HUDEP-2 (cell line): ENCODE results near the gene EPHX1.
A peak's percentile ranks its signal among the peaks of the same experiment; 100 is the strongest.
"Not testable (repeated sequence)": the region's sequence is repeated elsewhere in the genome, so short reads cannot be mapped to it uniquely, and the experiment has no call there.

ENCODE experiments used
- DNase-seq, 76 experiments: peaks; one replicate each; lab custom pipeline; 2025; ENCODE audit not compliant: unreplicated experiment in 76 of 76; lab: John Stamatoyannopoulos, UW

Gene EPHX1

DNA sequence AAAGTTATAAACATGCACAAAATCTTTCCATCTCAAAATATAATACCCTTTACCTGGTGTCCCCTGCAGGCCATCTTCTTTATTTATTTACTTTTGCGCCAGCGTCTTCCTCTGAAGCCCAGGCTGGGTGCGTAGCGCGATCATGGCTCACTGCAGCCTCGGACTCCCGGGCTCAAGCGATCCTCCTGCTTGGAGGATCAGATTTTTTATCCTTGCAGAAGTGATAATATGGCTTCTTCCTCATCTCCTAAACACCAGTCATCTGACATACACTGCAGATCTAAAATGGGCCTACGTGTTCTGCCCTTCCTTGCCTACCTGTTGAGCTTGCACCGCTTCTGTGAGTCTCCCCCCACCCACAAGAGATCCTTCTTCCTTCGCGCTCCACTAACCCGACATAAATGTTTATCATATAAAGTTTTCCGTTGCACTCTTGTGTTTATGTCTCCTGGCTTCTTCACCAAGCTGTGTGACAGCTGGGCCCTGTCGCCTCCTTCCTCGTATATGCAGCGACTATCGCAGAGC lies 32.8 kb upstream of the EPHX1 start:
- peak in 1 of 76 experiments; percentile 84 for DNase-seq

DNA sequence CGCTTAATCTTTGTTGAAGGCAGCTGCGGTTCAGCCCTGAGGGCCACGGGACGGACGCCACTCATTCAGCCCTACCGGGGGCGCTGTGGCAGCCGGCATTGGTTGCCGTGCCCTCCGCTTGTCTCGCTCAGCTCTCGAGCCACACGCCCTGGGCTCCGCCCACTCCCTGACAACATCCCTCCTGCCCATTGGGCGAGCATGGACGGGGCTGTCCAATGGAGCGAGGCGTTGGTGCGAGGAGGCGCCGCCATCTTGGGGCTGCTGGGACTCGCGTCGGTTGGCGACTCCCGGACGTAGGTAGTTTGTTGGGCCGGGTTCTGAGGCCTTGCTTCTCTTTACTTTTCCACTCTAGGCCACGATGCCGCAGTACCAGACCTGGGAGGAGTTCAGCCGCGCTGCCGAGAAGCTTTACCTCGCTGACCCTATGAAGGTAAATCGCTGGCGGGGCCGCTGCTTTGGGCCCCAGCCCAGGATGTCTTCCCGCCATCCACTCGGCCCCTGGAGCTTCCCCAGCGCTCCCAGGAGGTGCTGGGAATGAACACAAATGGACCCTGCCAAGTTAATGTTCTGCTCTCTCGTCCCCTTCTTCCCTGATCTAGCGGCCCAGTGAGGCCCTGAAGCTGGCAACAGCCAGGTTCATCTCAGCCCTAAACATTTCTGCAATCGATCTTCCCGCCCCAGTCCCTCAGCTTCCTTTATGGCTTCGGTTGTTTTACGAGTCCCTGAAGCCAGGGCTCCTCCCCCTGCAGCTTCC lies 32.2 kb upstream of the EPHX1 start, which contains the start of gene SRP9:
TSS of gene SRP9 (plus strand) at position 244 of the 754 bp plus-strand sequence. CDS start at position 359, 115 bp downstream.
- DNase-seq: peak; percentile 18 to 99 (median 97)

DNA sequence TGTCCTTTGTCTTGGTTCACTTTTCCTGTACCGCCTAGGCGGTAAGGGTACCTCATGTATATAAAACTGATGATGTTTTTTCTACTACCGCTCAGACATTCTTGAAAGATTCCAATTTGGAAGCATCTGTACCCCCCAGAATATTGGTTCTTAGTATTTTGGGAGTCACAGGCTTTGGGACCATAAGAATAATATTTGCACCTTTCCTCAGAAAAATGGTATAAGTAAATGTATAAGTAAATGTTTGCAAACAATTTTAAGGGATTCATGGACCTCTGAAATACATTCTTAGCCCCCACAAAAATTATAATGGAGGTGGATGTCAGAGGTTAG lies 31.6 kb upstream of the EPHX1 start:
- DNase-seq: peak in 1 of 76 experiments; percentile 32

DNA sequence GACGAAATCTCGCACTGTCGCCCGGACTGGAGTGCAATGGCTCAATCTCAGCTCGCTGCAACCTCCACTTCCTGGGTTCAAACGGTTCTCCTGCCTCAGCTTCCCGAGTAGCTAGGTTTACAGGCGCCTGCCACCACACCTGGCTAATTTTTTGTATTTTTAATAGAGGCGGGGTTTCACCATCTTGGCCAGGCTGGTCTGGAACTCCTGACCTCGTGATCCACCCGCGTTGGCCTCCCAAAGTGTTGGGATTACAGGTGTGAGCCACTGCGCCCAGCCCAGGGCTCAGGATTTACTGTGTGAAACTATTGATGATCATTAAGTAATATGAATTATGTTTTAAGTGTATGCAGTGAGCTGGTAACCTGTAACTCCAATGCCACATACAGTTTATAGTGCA lies 30.8 kb upstream of the EPHX1 start:
- DNase-seq: not testable (repeated sequence)

DNA sequence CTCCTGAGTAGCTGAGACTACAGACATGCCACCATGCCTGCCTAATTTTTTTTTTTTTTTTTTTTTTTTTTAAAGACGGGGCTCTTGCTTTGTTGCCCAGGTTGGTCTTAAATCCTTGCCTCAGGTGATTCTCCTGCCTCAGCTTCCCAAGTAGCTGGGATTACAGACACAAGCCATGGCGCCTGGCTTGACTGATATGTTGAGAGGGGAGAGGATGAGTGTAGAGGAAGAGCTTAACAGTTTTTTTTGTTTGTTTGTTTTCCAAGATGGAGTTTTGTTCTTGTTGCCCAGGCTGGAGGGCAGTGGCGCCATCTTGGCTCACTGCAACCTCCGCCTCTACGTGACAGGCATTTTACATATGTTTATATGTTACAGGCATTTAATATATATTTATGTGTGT lies 29.8 kb upstream of the EPHX1 start:
- DNase-seq: no peak

DNA sequence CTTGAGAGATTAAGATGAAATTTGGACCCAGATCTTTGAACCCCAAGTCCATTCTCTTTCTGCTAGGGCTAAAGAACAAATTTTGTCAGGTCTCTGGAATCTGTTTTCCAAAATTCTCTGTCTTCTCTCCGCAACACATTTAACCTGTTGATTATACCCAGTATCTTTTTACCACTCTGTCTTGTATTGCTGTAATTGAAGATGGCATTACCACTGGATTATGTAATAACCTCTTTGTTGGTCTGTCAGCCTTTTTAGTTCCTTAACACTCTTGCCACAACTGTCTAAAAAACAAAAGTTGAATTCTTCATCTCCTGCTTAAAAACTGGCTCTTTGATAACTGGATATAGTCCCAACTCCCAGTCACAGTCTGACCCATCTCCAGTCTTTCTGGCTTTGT lies 29.3 kb upstream of the EPHX1 start:
- no peak for DNase-seq

DNA sequence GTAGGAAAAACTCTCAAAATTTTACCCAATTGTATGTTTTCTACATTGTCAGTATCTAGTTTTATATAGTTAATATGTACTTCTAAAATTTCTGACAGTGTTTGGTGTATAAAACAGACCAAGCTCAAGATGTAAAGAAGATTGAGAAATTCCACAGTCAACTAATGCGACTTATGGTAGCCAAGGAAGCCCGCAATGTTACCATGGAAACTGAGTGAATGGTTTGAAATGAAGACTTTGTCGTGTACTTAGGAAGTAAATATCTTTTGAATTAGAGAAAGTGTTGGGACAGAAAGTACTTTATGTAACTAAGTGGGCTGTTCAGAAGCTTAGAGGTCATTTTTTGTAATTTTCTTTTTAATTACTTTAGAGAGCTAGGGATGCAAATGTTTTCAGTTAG lies 20.8 kb upstream of the EPHX1 start:
- not testable (repeated sequence) for DNase-seq

DNA sequence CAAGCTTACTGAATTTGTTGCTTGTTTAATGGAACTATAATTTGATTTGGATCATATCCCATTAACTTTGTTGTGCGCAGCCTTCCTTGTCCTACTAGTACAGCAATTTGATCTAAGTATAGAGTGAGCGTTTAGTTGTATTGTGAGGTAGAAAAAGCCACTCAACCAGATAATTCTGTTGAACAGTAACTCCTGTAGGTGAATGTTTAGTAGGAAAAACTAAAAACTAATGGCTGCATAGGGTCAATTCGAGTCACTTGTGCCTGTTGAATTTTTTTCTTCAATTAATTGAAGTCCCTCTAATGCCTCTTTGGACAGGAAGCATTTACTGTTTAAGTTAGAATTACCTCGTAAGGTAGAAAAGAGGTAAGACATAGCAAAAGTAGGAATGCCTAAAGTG lies 15.0 kb upstream of the EPHX1 start:
- DNase-seq: no peak

DNA sequence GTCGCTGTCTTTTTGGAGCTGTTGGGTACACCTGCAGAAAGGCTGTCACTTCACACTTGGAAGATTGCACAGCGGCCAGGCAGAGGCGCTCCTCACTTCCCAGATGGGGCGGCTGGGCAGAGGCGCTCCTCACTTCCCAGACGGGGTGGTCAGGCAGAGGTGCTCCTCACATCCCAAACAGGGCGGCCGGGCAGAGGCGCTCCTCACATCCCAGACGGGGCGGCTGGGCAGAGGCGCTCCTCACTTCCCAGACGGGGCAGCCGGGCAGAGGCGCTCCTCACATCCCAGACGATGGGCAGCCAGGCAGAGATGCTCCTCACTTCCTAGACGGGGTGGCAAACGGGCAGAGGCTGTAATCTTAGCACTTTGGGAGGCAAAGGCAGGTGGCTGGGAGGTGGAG lies 13.8 kb upstream of the EPHX1 start:
- DNase-seq: not testable (repeated sequence)

DNA sequence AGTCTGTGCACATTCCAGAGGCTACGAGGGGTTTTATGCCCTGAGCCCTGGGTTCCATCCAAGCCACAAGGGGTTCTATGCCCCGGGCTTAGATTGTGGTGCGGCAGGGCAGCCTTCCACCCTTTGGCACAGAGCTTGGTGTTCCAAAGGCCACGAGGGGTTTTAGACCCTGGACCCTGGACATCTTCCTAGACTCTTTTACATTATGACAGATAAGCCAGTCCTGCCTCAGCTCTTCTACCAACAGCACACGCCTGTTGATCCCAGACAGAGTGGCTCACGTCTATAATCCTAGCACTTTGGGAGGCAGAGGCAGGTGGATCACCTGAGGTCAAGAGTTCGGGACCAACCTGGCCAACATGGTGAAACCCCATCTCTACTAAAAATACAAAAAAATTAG lies 8.8 kb upstream of the EPHX1 start:
- DNase-seq: not testable (repeated sequence)

DNA sequence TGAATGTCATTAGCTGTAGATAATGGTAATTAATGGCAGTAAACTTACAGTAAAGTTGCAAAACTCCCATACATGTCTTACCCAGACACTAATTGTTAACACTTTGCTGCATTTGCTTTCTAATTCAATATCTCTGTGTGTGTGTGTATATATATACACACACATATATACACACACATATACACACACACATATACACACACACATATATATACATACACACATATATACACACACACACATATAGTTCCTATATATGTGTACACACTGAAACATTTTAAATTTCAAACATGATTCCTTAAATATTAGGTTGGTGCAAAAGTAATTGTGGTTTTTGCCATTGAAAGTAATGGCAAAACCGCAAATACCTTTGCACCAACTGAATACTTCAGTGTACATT lies 3.7 kb upstream of the EPHX1 start:
- DNase-seq: no peak

DNA sequence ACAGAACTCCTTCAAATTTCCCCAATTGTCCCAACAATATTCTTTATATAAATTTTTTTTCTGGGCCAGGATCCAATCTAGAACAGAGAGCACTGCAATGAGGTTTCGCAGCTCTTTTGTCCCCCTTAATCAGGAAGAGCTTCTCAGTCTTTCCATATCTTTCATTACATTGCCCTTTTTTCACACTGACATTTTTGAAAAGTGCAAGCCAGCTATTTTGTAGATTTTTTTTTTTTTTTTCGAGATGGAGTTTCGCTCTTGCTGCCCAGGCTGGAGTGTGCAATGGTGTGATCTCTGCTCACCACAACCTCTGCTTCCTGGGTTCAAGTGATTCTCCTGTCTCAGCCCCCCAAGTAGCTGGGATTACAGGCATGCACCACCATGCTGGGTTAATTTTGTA lies 3.2 kb upstream of the EPHX1 start:
- not testable (repeated sequence) for DNase-seq

DNA sequence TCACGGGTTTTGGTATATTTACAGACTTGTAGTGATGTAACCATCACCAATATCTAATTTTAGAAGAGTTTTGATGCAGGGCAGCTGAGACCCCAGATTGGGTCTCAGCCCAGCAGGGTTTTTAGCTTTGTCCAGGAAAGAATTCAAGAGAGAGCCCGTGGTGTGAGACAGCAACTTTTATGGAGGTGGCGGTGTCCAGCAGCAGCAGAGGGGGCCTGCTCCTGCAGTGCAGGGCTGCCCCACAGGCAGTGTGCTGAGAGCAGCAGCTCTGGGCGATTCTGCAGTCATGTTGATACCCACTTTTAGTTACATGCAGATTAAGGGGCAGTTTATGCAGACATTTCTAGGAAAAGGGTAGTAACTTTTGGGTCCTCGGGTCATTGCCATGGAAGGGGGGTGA lies 1.8 kb upstream of the EPHX1 start:
- peak in 12 of 76 experiments; percentile 5 to 52 (median 27) for DNase-seq

DNA sequence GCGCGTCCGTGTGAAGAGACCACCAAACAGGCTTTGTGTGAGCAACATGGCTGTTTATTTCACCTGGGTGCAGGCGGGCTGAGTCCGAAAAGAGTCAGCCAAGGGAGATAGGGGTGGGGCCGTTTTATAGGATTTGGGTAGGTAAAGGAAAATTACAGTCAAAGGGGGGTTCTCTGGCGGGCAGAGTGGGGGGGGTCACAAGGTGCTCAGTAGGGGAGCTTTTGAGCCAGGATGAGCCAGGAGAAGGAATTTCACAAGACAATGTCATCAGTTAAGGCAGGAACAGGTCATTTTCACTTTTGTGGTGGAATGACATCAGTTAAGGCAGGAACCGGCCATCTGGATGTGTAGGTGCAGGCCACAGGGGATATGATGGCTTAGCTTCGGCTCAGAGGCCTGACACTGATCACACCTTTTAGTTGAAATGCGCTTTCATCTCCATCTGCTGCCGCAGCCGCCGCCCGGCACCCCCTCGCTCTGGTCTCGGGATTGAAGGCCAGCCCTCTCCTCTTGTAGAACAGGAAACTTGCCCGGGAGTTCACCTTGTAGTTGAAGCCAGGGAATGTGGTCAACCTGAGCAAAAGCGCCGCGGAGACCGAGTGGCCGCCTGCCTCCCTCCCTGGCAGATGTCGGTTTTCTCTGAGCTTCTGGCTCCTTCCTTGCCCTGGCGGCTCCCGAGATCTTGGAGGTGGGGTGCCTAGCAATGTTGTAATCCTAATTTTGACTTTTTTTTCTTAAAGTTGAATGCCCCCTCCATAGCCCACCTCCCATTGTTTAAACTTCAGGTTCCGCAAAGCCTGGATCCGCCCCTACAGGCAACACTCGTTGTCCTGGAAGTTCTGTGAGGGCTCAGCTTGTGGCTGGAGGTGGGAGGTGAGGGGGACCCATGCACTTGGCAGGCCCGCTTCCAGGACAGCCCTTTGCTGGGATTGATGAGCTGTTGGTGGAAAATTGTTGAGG lies 935 bp downstream of the EPHX1 start:
- DNase-seq: not testable (repeated sequence)

DNA sequence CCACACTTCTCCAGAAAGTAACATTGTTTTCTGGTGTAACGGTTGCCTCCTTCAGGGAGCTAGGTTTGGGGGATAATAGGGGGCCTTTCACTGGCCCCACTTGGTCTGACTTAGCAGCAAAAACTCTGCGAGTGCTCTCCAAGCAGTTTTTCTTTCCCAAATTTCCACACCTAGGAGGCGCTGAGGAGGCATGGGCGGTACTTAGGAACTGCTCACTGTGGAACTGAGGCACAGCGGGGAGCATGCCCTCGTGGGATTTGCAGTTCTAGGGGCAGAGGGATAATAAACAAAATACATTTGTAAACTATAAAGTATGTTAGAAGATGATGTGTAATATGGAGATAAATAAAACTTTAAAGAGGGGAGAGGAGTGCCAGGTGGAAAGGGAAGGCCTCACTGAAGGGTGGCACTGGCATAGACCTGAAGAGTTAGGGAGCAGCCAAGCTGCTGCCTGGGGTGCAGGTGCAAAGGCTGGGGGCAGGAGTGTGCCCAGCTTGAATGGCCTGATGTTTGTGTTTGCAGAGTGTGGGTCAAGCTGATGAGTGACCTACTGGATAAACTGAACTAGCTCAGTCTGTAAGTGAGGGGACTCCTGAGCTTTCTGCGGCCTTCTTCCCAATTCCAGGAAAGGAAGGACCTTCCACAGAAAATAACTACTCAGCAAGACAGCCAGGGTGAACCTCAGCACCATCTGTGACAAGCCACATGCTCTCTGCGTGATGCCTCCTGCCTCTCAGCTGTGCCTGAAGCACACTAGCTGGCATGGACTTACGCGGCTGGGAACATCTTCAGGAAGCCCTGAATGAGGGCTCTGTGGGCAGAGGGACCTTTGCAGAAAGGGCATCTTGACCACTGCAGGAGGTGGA lies 1.9 kb downstream of the EPHX1 start:
- DNase-seq: peak in 1 of 76 experiments; percentile 16

DNA sequence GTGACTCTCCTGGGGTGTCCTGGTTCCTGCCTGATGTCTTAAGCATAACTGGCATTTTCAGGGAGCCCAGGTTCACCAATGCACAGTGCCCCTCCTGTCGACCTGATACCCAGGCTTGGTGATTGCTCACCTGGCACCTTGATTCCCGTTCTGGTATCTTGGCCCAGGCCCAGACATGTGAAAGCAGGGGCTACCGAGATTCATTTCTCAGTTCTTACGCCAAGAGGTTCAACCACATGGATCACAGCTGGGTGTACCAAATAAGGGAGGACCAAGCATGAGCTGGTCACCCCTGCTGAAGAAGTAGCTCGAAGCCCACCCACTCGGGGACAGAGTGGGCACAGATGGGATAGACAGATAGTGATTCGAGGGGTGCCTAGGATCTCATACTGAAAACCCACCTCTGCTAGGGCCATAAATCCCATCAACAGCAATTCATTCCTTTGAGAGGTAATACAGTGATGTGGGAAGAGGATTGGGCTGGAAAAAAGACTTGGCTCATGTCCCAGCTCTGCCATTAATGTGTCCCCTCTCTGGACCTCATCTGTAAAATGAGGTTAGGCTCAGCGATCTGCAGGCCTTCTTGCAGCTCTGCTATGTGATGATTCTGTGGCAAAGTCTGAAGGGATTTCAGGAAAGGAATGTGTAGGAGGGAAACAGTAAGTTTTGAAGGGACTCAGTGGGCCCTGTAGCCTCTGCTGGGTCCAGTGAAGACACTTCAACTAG lies 2.7 kb downstream of the EPHX1 start:
- no peak for DNase-seq

DNA sequence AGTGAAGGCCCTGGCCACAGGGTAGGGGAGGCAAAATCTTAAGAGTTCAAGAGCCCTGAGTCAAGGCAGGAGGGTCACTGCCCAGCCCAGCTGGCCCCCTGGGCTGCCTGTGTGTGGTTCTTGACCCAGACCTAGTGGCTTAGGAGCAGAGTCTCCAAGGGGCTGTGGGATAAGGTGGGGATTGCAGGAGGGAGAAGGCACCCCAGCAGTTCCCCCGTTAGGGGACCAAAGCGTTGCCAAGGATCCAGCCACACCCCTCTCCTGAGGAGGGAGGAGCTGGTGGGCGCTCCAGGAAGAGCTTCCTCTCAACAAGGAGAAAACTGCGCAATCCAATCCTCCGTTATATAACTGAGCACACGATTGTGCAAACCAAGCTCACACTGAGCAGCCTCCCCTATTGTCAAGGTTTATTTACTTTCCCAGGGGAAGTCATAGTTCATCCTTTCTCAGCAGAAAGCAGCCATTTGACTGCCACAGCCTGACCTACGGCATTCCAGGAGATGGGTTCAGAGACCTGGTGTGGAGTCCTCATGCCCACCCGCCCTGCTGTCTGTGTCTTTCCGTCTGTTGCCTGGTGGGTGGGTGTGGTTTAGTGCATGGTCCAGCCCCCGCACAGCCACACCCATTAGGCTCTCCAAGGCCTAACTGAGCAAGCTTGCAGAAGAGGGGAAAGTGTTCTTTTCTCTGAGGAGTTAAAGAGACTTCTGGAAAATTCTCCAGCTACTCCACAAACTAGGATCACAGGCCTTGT lies 3.5 kb downstream of the EPHX1 start:
- peak in 63 of 76 experiments; percentile 14 to 79 (median 56) for DNase-seq

DNA sequence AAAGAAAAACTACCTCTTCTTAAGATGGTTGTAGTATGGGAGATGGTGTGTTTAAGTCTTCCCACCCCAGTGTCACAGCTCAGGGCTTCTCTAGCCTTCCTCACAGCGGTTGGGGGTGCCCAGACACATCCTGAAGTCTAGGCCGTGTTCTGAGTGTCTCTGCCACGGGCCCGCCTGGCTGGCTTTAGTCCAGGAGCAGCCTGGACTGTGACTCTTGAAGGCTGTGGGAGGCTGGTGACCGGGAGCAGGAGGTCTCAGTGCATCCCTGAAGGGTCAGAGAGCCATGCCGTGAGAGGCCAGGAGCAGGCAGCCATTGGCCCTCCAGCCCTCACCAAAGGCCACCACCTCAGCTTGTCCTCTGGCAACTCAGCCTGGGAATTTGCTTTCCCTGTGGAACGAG lies 4.5 kb downstream of the EPHX1 start:
- DNase-seq: no peak

DNA sequence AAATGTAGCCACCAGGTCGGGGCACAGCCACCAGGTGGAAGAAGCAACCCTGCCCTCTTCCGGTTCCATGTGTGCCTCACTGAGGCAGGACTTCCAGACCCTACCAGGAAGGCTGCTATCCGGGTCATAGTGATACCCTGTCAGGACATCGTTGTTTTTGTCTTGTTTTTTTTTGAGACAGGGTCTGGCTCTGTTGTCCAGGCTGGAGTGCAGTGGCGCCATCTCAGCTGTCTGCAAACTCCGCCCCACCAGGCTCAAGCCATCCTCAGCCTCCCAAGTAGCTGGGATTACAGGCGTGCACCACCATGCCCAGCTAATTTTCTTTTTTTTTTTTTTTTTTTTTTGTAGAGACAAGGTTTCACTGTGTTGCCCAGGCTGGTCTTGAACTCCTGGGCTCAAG lies 5.2 kb downstream of the EPHX1 start:
- DNase-seq: not testable (repeated sequence)
